HepG2 (cell line): Measurements from ENCODE around the gene EIF6. TPM values are rescaled to one million over a fixed set of nuclear protein-coding genes. Genes with fewer than 3 reads are reported as not detected.

Source experiments
- ATAC-seq: fragments of 200-7000 bp; cut with Tn5 transposase; 3 replicates; pipeline ENCODE4 v1.9.1; 2020; ENCODE audit warnings: mild to moderate bottlenecking, moderate library complexity
- BruUV-seq: library from RNA; stranded (reverse); fragments of 400-500 nt; replicated peaks from 2 replicates; lab custom pipeline; 2021; lab: Mats Ljungman, UMichigan
- CTCF ChIA-PET: fragments of 300-600 bp; formaldehyde crosslinking; extraction: SDS; loops from one replicate; lab custom pipeline; 2021; ENCODE audit warnings: low total read pairs, inconsistent platforms, low intra/inter-chr PET ratio; lab: Yijun Ruan, JAX
- POLR2A ChIA-PET: fragments of 350-600 bp; sonication (Branson Sonifier 250); formaldehyde crosslinking; loops from one replicate; lab custom pipeline; 2020; ENCODE audit warnings: antibody characterized with exemption, inconsistent platforms; lab: Yijun Ruan, JAX
- DNase-seq: peaks from one replicate; pipeline ENCODE4 v3.0.0-alpha.2; 2015; ENCODE audit warnings: low spot score
- FAIRE-seq: peaks from 3 replicates; lab custom pipeline; 2011; peaks lifted over from hg19 to GRCh38; lab: Jason Lieb, UNC
- H2AFZ ChIP-seq: one replicate; pipeline ENCODE4 v1.6.1; 2011; ENCODE audit warnings: low read length, inconsistent platforms
- H3K27ac ChIP-seq: fragments of 300-600 bp; 3 replicates; pipeline ENCODE4 v1.8.0; 2011; ENCODE audit warnings: mixed run types, mild to moderate bottlenecking, mixed read lengths, low read length, inconsistent platforms; ENCODE audit not compliant: insufficient read depth; ENCODE audit errors: extremely low read length
- H3K27me3 ChIP-seq, 2 experiments: fragments of 200-600 bp in 1 of 2; 2 replicates in 1 of 2; 3 replicates in 1 of 2; pipeline versions ENCODE4 v1.6.0 to v1.8.0; 2011; ENCODE audit warnings: low read length in 2 of 2, mild to moderate bottlenecking in 2 of 2, moderate library complexity in 2 of 2, inconsistent platforms in 1 of 2; ENCODE audit not compliant: insufficient read depth in 2 of 2, control insufficient read depth in 1 of 2
- H3K36me3 ChIP-seq, 2 experiments: fragments of 200-600 bp in 1 of 2; replicated peaks in 1 of 2; 2 replicates in 1 of 2; 3 replicates in 1 of 2; pipeline versions ENCODE4 v1.5.1 to v1.8.0; 2011; ENCODE audit warnings: low read length in 2 of 2, inconsistent platforms in 1 of 2; ENCODE audit not compliant: insufficient read depth in 2 of 2, control insufficient read depth in 1 of 2
- H3K4me1 ChIP-seq: 2 replicates; pipeline ENCODE4 v1.5.1; 2012; ENCODE audit warnings: low read length, inconsistent platforms; ENCODE audit not compliant: insufficient read depth
- H3K4me2 ChIP-seq: 2 replicates; pipeline ENCODE4 v1.6.0; 2011; ENCODE audit warnings: low read depth, low read length, inconsistent platforms
- H3K4me3 ChIP-seq, 3 experiments: fragments of 200-600 bp in 1 of 3; sonication (generic), shearing (Covaris generic) in 1 of 3; replicated peaks in 1 of 3; 2 replicates each; pipeline ENCODE4 v1.5.1; 2011 to 2016; ENCODE audit warnings: low read length in 3 of 3, inconsistent platforms in 2 of 3, low read depth in 2 of 3, mild to moderate bottlenecking in 2 of 3, control low read depth in 1 of 3, mixed read lengths in 1 of 3; ENCODE audit not compliant: insufficient read depth in 1 of 3
- H3K79me2 ChIP-seq: one replicate; pipeline ENCODE4 v1.6.1; 2011; ENCODE audit warnings: low read length, inconsistent platforms; ENCODE audit not compliant: insufficient read depth
- H3K9ac ChIP-seq: 2 replicates; pipeline ENCODE4 v1.6.0; 2011; ENCODE audit warnings: mild to moderate bottlenecking, low read depth, low read length, inconsistent platforms; ENCODE audit not compliant: insufficient read depth
- H3K9me3 ChIP-seq: 2 replicates; pipeline ENCODE4 v1.5.1; 2012; ENCODE audit warnings: mild to moderate bottlenecking, low read length
- H4K20me1 ChIP-seq: 2 replicates; pipeline ENCODE4 v1.6.0; 2011; ENCODE audit warnings: inconsistent platforms, mild to moderate bottlenecking, low read length, moderate library complexity; ENCODE audit not compliant: insufficient read depth
- ARHGAP35 ChIP-seq: sonication (generic); formaldehyde crosslinking; IDR thresholded peaks from 2 replicates; pipeline ENCODE4 v1.9.0; 2022; ENCODE audit warnings: mild to moderate bottlenecking, inconsistent platforms, moderate library complexity, missing genetic modification reagents, borderline replicate concordance
- ELK4 ChIP-seq: sonication (generic); formaldehyde crosslinking; IDR thresholded peaks from 2 replicates; pipeline ENCODE4 v1.9.0; 2021; ENCODE audit warnings: missing genetic modification reagents, borderline replicate concordance
- KDM3A ChIP-seq: IDR thresholded peaks from 2 replicates; pipeline ENCODE4 v1.6.1; 2018; ENCODE audit warnings: low read depth, missing compliant biosample characterization
- PAX8 ChIP-seq: sonication (generic); formaldehyde crosslinking; IDR thresholded peaks from 2 replicates; pipeline ENCODE4 v1.8.0; 2022; ENCODE audit warnings: mild to moderate bottlenecking, missing genetic modification reagents, borderline replicate concordance
- SRY ChIP-seq: sonication (generic); formaldehyde crosslinking; IDR thresholded peaks from 2 replicates; pipeline ENCODE4 v1.8.0; 2022; ENCODE audit warnings: mild to moderate bottlenecking, missing genetic modification reagents
- TOE1 ChIP-seq: sonication (generic); formaldehyde crosslinking; IDR thresholded peaks from 2 replicates; pipeline ENCODE4 v1.4.0; 2020; ENCODE audit warnings: mild to moderate bottlenecking, missing genetic modification reagents
- ZNF292 ChIP-seq: sonication (generic); formaldehyde crosslinking; IDR thresholded peaks from 2 replicates; pipeline ENCODE4 v1.8.1; 2022; ENCODE audit warnings: mild to moderate bottlenecking, low read depth, missing genetic modification reagents, borderline replicate concordance
- ZNF468 ChIP-seq: sonication (generic); formaldehyde crosslinking; IDR thresholded peaks from 2 replicates; pipeline ENCODE4 v1.8.0; 2022; ENCODE audit warnings: mild to moderate bottlenecking, moderate library complexity, missing genetic modification reagents
- ZNF510 ChIP-seq: sonication (generic); formaldehyde crosslinking; IDR thresholded peaks from 2 replicates; pipeline ENCODE4 v1.4.0; 2020; ENCODE audit warnings: low read depth, mild to moderate bottlenecking, missing genetic modification reagents
- ZNF549 ChIP-seq: sonication (generic); formaldehyde crosslinking; IDR thresholded peaks from 2 replicates; pipeline ENCODE4 v1.5.0; 2020; ENCODE audit warnings: missing genetic modification reagents
- ZSCAN30 ChIP-seq: sonication (generic); formaldehyde crosslinking; IDR thresholded peaks from 2 replicates; pipeline ENCODE4 v1.5.0; 2020; ENCODE audit warnings: mild to moderate bottlenecking, missing genetic modification reagents
- WGBS: methylation state at CpG from one replicate; pipeline ENCODE4 v1.1.6; 2017; ENCODE audit warnings: low lambda C conversion rate; 5-methylcytosine and 5-hydroxymethylcytosine counted together
- in situ Hi-C: cut with HindIII; loops from 2 replicates; pipeline ENCODE4 v1.10.0; 2017; ENCODE audit warnings: low pct_unique_long_range_greater_than_20kb; ENCODE audit not compliant: extremely low pct_ligation_motif_present
- intact Hi-C: fragments of 100-400 bp; cut with micrococcal nuclease; formaldehyde crosslinking; loops from one replicate; pipeline ENCODE4 v1.10.0; 2022; ENCODE audit not compliant: unreplicated experiment
- polyA plus RNA-seq, 8 experiments: library from polyadenylated mRNA; depleted of rRNA in 3 of 8; stranded (reverse) in 7 of 8; unstranded in 1 of 8; fragments of >200 nt; fragmentation: Illumina TruSeq in 4 of 8; extraction: Trizol in 4 of 8; gene quantifications; 2 replicates each; pipeline versions ENCODE4 v1.2.1 to v1.2.3, GENCODE V29; 2011 to 2016; ENCODE audit warnings: low read depth in 4 of 8, missing spikeins in 1 of 8, mixed read lengths in 1 of 8; ENCODE audit not compliant: insufficient read depth in 1 of 8
- total RNA-seq, 5 experiments: library from RNA; depleted of rRNA; stranded (reverse); fragments of >200 nt; fragmentation: Illumina TruSeq; extraction: Trizol; gene quantifications; 2 replicates each; pipeline ENCODE4 v1.2.3, GENCODE V29; 2016; ENCODE audit warnings: low read depth in 1 of 5
- TF ChIP-seq, protein P1 (sequence below): sonication (generic); formaldehyde crosslinking; IDR thresholded peaks from 2 replicates; pipeline ENCODE4 v1.4.0; 2020; ENCODE audit warnings: missing genetic modification reagents, mild to moderate bottlenecking, borderline replicate concordance

EIF6 gene
- total and polyA plus RNA-seq, 2 of the 13 experiments (the other 11 are each of a cell fraction or from before 2014, with no cell fraction given) = 462 to 466 TPM

DNA sequence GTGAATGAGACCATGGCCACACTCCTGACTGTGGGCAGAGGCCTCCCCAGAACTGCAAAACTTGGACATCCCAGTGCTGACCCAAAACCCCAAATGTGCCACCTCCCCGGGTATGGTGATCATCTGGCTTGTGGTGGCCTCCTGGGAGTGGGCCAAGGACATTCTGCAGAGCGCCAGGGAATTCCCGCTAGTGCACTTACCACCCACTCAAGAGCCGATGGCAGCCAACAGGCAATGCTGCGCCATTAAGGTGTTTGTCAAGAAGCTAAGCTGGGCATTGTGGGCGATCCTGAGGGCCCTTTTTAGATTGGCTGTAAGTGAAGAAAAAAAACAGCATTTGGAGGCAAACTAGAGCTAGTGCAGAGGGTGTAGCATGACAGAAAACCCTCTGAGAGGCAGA is 48.7 kb downstream of the EIF6 start:
- H3K4me1 ChIP-seq = no peaks in the 10 kb centered on the region
- H3K4me2 ChIP-seq = no peak overlapping the region
- no peak overlapping the region for H2AFZ ChIP-seq
- no peaks in the 10 kb centered on the region for H3K9me3 ChIP-seq
- FAIRE-seq = no peak
- H3K27me3 ChIP-seq = peaks cover 5 to 27% of the 10 kb centered on the region in 2 experiments; a peak in 4 of 5 replicates
- no peak overlapping the region for H3K9ac ChIP-seq
- no peak for DNase-seq
- H3K4me3 ChIP-seq = no peak overlapping the region
- 44% methylated on average over 5 of the region's 6 CpGs for WGBS
- no TSS peak for BruUV-seq
- CTCF ChIA-PET = no interaction called here
- H3K79me2 ChIP-seq = no peaks in the 10 kb centered on the region
- in situ Hi-C loops = no loop called here
- no peak for ATAC-seq
- H4K20me1 ChIP-seq = no peaks in the 10 kb centered on the region
- TF ChIP-seq PAX8 (CRISPR knock-in tag) = no peak
- TF ChIP-seq, protein P1, sequence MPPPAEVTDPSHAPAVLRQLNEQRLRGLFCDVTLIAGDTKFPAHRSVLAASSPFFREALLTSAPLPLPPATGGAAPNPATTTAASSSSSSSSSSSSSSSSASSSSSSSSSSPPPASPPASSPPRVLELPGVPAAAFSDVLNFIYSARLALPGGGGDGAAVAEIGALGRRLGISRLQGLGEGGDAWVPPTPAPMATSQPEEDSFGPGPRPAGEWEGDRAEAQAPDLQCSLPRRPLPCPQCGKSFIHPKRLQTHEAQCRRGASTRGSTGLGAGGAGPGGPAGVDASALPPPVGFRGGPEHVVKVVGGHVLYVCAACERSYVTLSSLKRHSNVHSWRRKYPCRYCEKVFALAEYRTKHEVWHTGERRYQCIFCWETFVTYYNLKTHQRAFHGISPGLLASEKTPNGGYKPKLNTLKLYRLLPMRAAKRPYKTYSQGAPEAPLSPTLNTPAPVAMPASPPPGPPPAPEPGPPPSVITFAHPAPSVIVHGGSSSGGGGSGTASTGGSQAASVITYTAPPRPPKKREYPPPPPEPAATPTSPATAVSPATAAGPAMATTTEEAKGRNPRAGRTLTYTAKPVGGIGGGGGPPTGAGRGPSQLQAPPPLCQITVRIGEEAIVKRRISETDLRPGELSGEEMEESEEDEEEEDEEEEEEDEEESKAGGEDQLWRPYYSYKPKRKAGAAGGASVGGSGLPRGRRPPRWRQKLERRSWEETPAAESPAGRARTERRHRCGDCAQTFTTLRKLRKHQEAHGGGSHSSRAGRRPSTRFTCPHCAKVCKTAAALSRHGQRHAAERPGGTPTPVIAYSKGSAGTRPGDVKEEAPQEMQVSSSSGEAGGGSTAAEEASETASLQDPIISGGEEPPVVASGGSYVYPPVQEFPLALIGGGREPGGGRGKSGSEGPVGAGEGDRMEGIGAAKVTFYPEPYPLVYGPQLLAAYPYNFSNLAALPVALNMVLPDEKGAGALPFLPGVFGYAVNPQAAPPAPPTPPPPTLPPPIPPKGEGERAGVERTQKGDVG (CRISPR knock-in tag) = no peak
- TF ChIP-seq KDM3A = no peak
- TF ChIP-seq ARHGAP35 = no peak
- TF ChIP-seq SRY (CRISPR knock-in tag) = no peak
- TF ChIP-seq ZNF292 (CRISPR knock-in tag) = no peak
- no peak for TF ChIP-seq ZSCAN30 (CRISPR knock-in tag)
- TF ChIP-seq ZNF510 (CRISPR knock-in tag) = no peak
- TF ChIP-seq ZNF549 = no peak
- no peak for TF ChIP-seq ZNF468
- no peak for TF ChIP-seq ELK4 (CRISPR knock-in tag)
- TF ChIP-seq TOE1 = no peak
- TF ChIP-seq, all 625 proteins: peak for 0
- intact Hi-C loops = no loop called here
- no peaks in the 10 kb centered on the region for H3K36me3 ChIP-seq
- POLR2A ChIA-PET = no interaction called here
- H3K27ac ChIP-seq = no peak overlapping the region
